Esophagus squamous epithelium (tissue), 5 donors: ENCODE data around the gene VSTM2L. TPM values are rescaled to one million over a fixed set of nuclear protein-coding genes. Genes with fewer than 3 reads are reported as not detected.

Experiments used
- DNase-seq: peaks from one replicate; lab custom pipeline; 2025; lab: John Stamatoyannopoulos, UW
- H3K27ac ChIP-seq, 4 donors: fragments of 200-600 bp; sonication (generic); one replicate each; pipeline ENCODE4 v1.5.1; 2016 to 2019; ENCODE audit warnings: mild to moderate bottlenecking in 1 of 4
- H3K27me3 ChIP-seq, 4 donors: fragments of 200-600 bp; sonication (generic); 1 replicate in 3 of 4; 2 replicates in 1 of 4; pipeline versions ENCODE4 v1.5.1 to v1.6.0; 2017 to 2021; ENCODE audit warnings: antibody characterized with exemption in 1 of 4
- H3K36me3 ChIP-seq, 3 donors: fragments of 200-600 bp; sonication (generic); one replicate each; pipeline ENCODE4 v1.5.1; 2016 to 2019
- H3K4me1 ChIP-seq, 3 donors: fragments of 200-600 bp; sonication (generic); one replicate each; pipeline ENCODE4 v1.5.1; 2017 to 2019
- H3K4me3 ChIP-seq, 4 donors: fragments of 200-600 bp; sonication (generic); 1 replicate in 3 of 4; 2 replicates in 1 of 4; pipeline ENCODE4 v1.5.1; 2016 to 2019; ENCODE audit warnings: mild to moderate bottlenecking in 2 of 4, moderate library complexity in 1 of 4
- H3K9me3 ChIP-seq, 3 donors: fragments of 200-600 bp; sonication (generic); one replicate each; pipeline ENCODE4 v1.5.1; 2016 to 2019
- CTCF ChIP-seq, 6 experiments: fragments of 450-650 bp in 4 of 6; fragments of 200-600 bp in 2 of 6; sonication (generic) in 2 of 6; IDR thresholded peaks; one replicate each; pipeline ENCODE4 v1.5.1; 2016 to 2019; ENCODE audit warnings: antibody characterized with exemption in 6 of 6, mild to moderate bottlenecking in 4 of 6, moderate library complexity in 4 of 6
- POLR2A ChIP-seq, 4 donors: fragments of 450-650 bp; IDR thresholded peaks; one replicate each; pipeline ENCODE4 v1.6.1; 2017; ENCODE audit warnings: antibody characterized with exemption in 4 of 4, mild to moderate bottlenecking in 4 of 4, moderate library complexity in 3 of 4
- WGBS, 2 donors: methylation state at CpG; one replicate each; pipeline ENCODE4 v1.1.5; 2018; 5-methylcytosine and 5-hydroxymethylcytosine counted together
- intact Hi-C: fragments of 100-400 bp; cut with DNase I; formaldehyde crosslinking; loops from one replicate; pipeline ENCODE4 v1.15.0; 2022
- total RNA-seq, 4 donors: library from RNA; depleted of rRNA; stranded (reverse); fragments of >200 nt; gene quantifications; one replicate each; pipeline ENCODE4 v1.1.0, GENCODE V29; 2016
- donor health status: DM: yes; HTN: yes; CAD: no.

The VSTM2L gene
- total RNA-seq, 4 donors from 2014 or later = 0.38 to 2.6 (median 0.68) TPM

GRCh38 chr20:37929683-37930014 lies 26.7 kb downstream of the VSTM2L start:
- Histone ChIP-seq H3K27me3 (peaks cover 0 to 40% (median 0%) of the 10 kb centered on the region in 4 donors), H3K36me3 (no peaks in the 10 kb centered on the region), H3K9me3 (no peaks in the 10 kb centered on the region), H3K4me1 (no peaks in the 10 kb centered on the region), H3K4me3 (no peak overlapping the region), H3K27ac (no peak overlapping the region)
- TF ChIP-seq POLR2A (IDR thresholded peaks at IDR 0.05) (no peak), CTCF (IDR thresholded peaks at IDR 0.05) (no peak)
- 58 to 69% methylated on average over 4 of the region's 4 CpGs for WGBS, 2 donors
- intact Hi-C loops = no loop called here
- DNase-seq = no peak

GRCh38 chr20:37931153-37931922 lies 28.4 kb downstream of the VSTM2L start:
- Histone ChIP-seq H3K27me3 (peaks cover 0 to 46% (median 0%) of the 10 kb centered on the region in 4 donors), H3K27ac (no peak overlapping the region), H3K4me1 (no peaks in the 10 kb centered on the region), H3K4me3 (no peak overlapping the region), H3K36me3 (no peaks in the 10 kb centered on the region), H3K9me3 (no peaks in the 10 kb centered on the region)
- DNase-seq = no peak
- intact Hi-C loops = no loop called here
- 65 to 74% methylated on average over 15 to 24 of the region's 27 CpGs for WGBS, 2 donors
- no peak for TF ChIP-seq CTCF (IDR thresholded peaks at IDR 0.05)
- TF ChIP-seq POLR2A (IDR thresholded peaks at IDR 0.05) = no peak

- TF ChIP-seq CTCF (IDR thresholded peaks at IDR 0.05) (no peak), POLR2A (IDR thresholded peaks at IDR 0.05) (no peak)
- no peaks in the 10 kb centered on the region for H3K4me1 ChIP-seq
- 88 to 93% methylated on average over 3 to 8 of the region's 8 CpGs for WGBS, 2 donors
- no peak overlapping the region for H3K27ac ChIP-seq
- no peaks in the 10 kb centered on the region for H3K9me3 ChIP-seq
- no peaks in the 10 kb centered on the region for H3K36me3 ChIP-seq
- peaks cover 0 to 46% (median 0%) of the 10 kb centered on the region in 4 donors for H3K27me3 ChIP-seq
- no peak for DNase-seq
- intact Hi-C loops = no loop called here
- H3K4me3 ChIP-seq = no peak overlapping the region
Measured at GRCh38 chr20:37932074-37932473, 29.1 kb downstream of the VSTM2L start.

GRCh38 chr20:37932919-37933318 lies 30.0 kb downstream of the VSTM2L start:
- 42% methylated on average over 3 of the region's 4 CpGs; no CpG with 5 or more reads in 1 of the 2 donors for WGBS, 2 donors

More at GRCh38 chr20:37932919-37933318, 30.0 kb downstream of the VSTM2L start:
- Histone ChIP-seq H3K4me3 (no peak overlapping the region), H3K27ac (no peak overlapping the region), H3K27me3 (peaks cover 0 to 46% (median 0%) of the 10 kb centered on the region in 4 donors), H3K4me1 (no peaks in the 10 kb centered on the region), H3K9me3 (no peaks in the 10 kb centered on the region), H3K36me3 (no peaks in the 10 kb centered on the region)
- TF ChIP-seq CTCF (IDR thresholded peaks at IDR 0.05) = no peak
- no peak for TF ChIP-seq POLR2A (IDR thresholded peaks at IDR 0.05)
- intact Hi-C loops = no loop called here
- DNase-seq = no peak
